GM12892 (cell line): ENCODE measurements around the gene IL3.

ENCODE experiments used
- POLR2A ChIP-seq: IDR thresholded peaks from 2 replicates; pipeline ENCODE4 v1.6.1; 2011; ENCODE audit warnings: low read depth, low read length, control low read depth
- POLR2AphosphoS5 ChIP-seq: IDR thresholded peaks from 2 replicates; pipeline ENCODE4 v1.6.1; 2011; ENCODE audit warnings: low read depth, low read length, control low read depth
- TAF1 ChIP-seq: IDR thresholded peaks from 2 replicates; pipeline ENCODE4 v1.6.1; 2011; ENCODE audit warnings: low read depth, mild to moderate bottlenecking, control low read depth, low read length, borderline replicate concordance

GRCh38 chr5:132022737-132023136 lies 37.7 kb upstream of the IL3 start:
- no peak for TF ChIP-seq POLR2AphosphoS5
- no peak for TF ChIP-seq POLR2A
- no peak for TF ChIP-seq TAF1
